Neural cell (in vitro differentiated cells): ENCODE results near the gene NAA20.

Experiments used
- CTCF ChIP-seq: fragments of 450-650 bp; IDR thresholded peaks from 2 replicates; pipeline ENCODE4 v1.5.1; 2014; ENCODE audit warnings: antibody characterized with exemption, mild to moderate bottlenecking, moderate library complexity; ENCODE audit not compliant: poor library complexity, severe bottlenecking
- EP300 ChIP-seq: fragments of 450-650 bp; conservative IDR thresholded peaks from 2 replicates; pipeline ENCODE4 v1.6.1; 2014; ENCODE audit warnings: antibody characterized with exemption, mild to moderate bottlenecking, moderate library complexity; ENCODE audit not compliant: poor library complexity, severe bottlenecking
- EZH2 ChIP-seq: fragments of 200-600, 300-800 bp; shearing (Covaris generic), sonication (generic); IDR thresholded peaks from 2 replicates; pipeline ENCODE4 v1.6.1; 2014; ENCODE audit warnings: antibody characterized with exemption, low read length, borderline replicate concordance, mild to moderate bottlenecking; ENCODE audit not compliant: insufficient read depth, poor library complexity, severe bottlenecking
- MXI1 ChIP-seq: fragments of 450-650 bp; conservative IDR thresholded peaks from 2 replicates; pipeline ENCODE4 v1.6.1; 2014; ENCODE audit warnings: antibody characterized with exemption, mild to moderate bottlenecking; ENCODE audit not compliant: poor library complexity, severe bottlenecking
- POLR2AphosphoS5 ChIP-seq: IDR thresholded peaks from 2 replicates; pipeline ENCODE4 v1.6.1; 2012
- REST ChIP-seq: IDR thresholded peaks from 2 replicates; pipeline ENCODE4 v1.6.1; 2012; ENCODE audit warnings: borderline replicate concordance
- SMC3 ChIP-seq: fragments of 450-650 bp; conservative IDR thresholded peaks from 2 replicates; pipeline ENCODE4 v1.6.1; 2014; ENCODE audit warnings: antibody characterized with exemption, mild to moderate bottlenecking, moderate library complexity; ENCODE audit not compliant: poor library complexity

GRCh38 chr20:20073801-20074371 is 56.7 kb downstream of the NAA20 start:
- TF ChIP-seq REST (no peak), CTCF (no peak), EZH2 (no peak), EP300 (no peak), POLR2AphosphoS5 (no peak), SMC3 (no peak), MXI1 (no peak)
